Mesothelial cell of epicardium (in vitro differentiated cells): ENCODE measurements around the gene DDHD1. TPM values are rescaled to one million over a fixed set of nuclear protein-coding genes. Genes with fewer than 3 reads are reported as not detected.
A peak's percentile ranks its signal among the peaks of the same experiment; 100 is the strongest.
"Not testable (repeated sequence)": the region's sequence is repeated elsewhere in the genome, so short reads cannot be mapped to it uniquely, and the experiment has no call there.

Experiments
- DNase-seq, 2 experiments: peaks; one replicate each; pipeline ENCODE4 v3.0.0; 2021; ENCODE audit warnings: low spot score in 2 of 2; ENCODE audit not compliant: unreplicated experiment in 2 of 2
- H3K27ac Mint-ChIP-seq: 2 replicates; pipeline ENCODE4 v1.8.0; 2021; ENCODE audit warnings: mixed read lengths
- H3K27me3 Mint-ChIP-seq: 2 replicates; pipeline ENCODE4 v1.8.0; 2021; ENCODE audit warnings: low read depth, mixed read lengths
- H3K36me3 Mint-ChIP-seq: 2 replicates; pipeline ENCODE4 v1.8.0; 2021; ENCODE audit warnings: mixed read lengths
- H3K4me1 Mint-ChIP-seq: 2 replicates; pipeline ENCODE4 v1.8.0; 2021; ENCODE audit warnings: mixed read lengths
- H3K4me3 Mint-ChIP-seq: 2 replicates; pipeline ENCODE4 v1.8.0; 2021; ENCODE audit warnings: mild to moderate bottlenecking, moderate library complexity, mixed read lengths
- H3K9me3 Mint-ChIP-seq: 2 replicates; pipeline ENCODE4 v1.8.0; 2021; ENCODE audit warnings: mixed read lengths
- CTCF ChIP-seq: fragments of 200-600 bp; sonication (generic); IDR thresholded peaks from one replicate; pipeline ENCODE4 v1.5.0; 2021; ENCODE audit warnings: antibody characterized with exemption; ENCODE audit not compliant: unreplicated experiment
- total RNA-seq: library from RNA; stranded (reverse); gene quantifications from 3 replicates; pipeline ENCODE4 v1.2.1, GENCODE V29; 2021

DDHD1 gene
- total RNA-seq, 1 donor from 2014 or later = 24.3 TPM

- Mint-ChIP-seq H3K4me3 (no peak overlapping the region), H3K27me3 (no peaks in the 10 kb centered on the region), H3K9me3 (no peaks in the 10 kb centered on the region), H3K4me1 (peaks cover 14% of the 10 kb centered on the region), H3K27ac (no peak overlapping the region), H3K36me3 (no peaks in the 10 kb centered on the region)
- TF ChIP-seq CTCF = no peak
- no peak for DNase-seq
Measured at GRCh38 chr14:53187921-53188463, 34.9 kb upstream of the DDHD1 start.

GRCh38 chr14:53186532-53186931 is 33.4 kb upstream of the DDHD1 start:
- H3K36me3 Mint-ChIP-seq = no peaks in the 10 kb centered on the region
- no peak overlapping the region for H3K4me3 Mint-ChIP-seq
- peaks cover 6% of the 10 kb centered on the region for H3K4me1 Mint-ChIP-seq
- TF ChIP-seq CTCF = no peak
- peaks cover 2% of the 10 kb centered on the region for H3K9me3 Mint-ChIP-seq
- H3K27ac Mint-ChIP-seq = no peak overlapping the region
- no peaks in the 10 kb centered on the region for H3K27me3 Mint-ChIP-seq
- DNase-seq = no peak

GRCh38 chr14:53183611-53184010 is 30.5 kb upstream of the DDHD1 start:
- TF ChIP-seq CTCF = no peak
- H3K27ac Mint-ChIP-seq = peak overlapping the region; percentile 30
- peaks cover 6% of the 10 kb centered on the region for H3K4me1 Mint-ChIP-seq
- H3K27me3 Mint-ChIP-seq = peaks cover 1% of the 10 kb centered on the region
- DNase-seq = no peak
- H3K4me3 Mint-ChIP-seq = no peak overlapping the region
- H3K36me3 Mint-ChIP-seq = no peaks in the 10 kb centered on the region
- peaks cover 4% of the 10 kb centered on the region for H3K9me3 Mint-ChIP-seq

GRCh38 chr14:53183056-53183455 is 29.9 kb upstream of the DDHD1 start:
- Mint-ChIP-seq H3K9me3 (peaks cover 4% of the 10 kb centered on the region), H3K27ac (no peak overlapping the region), H3K4me1 (peaks cover 6% of the 10 kb centered on the region), H3K36me3 (no peaks in the 10 kb centered on the region), H3K27me3 (peaks cover 1% of the 10 kb centered on the region), H3K4me3 (no peak overlapping the region)
- DNase-seq = no peak
- no peak for TF ChIP-seq CTCF

- DNase-seq, H3K36me3 Mint-ChIP-seq, H3K27me3 Mint-ChIP-seq, H3K4me1 Mint-ChIP-seq, H3K4me3 Mint-ChIP-seq, H3K9me3 Mint-ChIP-seq, H3K27ac Mint-ChIP-seq: not testable (repeated sequence)
Measured at GRCh38 chr14:53181463-53182081, 28.4 kb upstream of the DDHD1 start.

- no peak overlapping the region for H3K27ac Mint-ChIP-seq
- DNase-seq = no peak
- peaks cover 6% of the 10 kb centered on the region for H3K4me1 Mint-ChIP-seq
Measured at GRCh38 chr14:53180272-53181221, 27.4 kb upstream of the DDHD1 start.

GRCh38 chr14:53179486-53180005 is 26.4 kb upstream of the DDHD1 start:
- H3K4me1 Mint-ChIP-seq, H3K36me3 Mint-ChIP-seq, DNase-seq, H3K9me3 Mint-ChIP-seq, H3K4me3 Mint-ChIP-seq, H3K27me3 Mint-ChIP-seq, H3K27ac Mint-ChIP-seq: not testable (repeated sequence)

More at GRCh38 chr14:53180272-53181221, 27.4 kb upstream of the DDHD1 start:
- Mint-ChIP-seq H3K4me3 (no peak overlapping the region), H3K36me3 (no peaks in the 10 kb centered on the region), H3K27me3 (peaks cover 1% of the 10 kb centered on the region), H3K9me3 (peaks cover 4% of the 10 kb centered on the region)
- TF ChIP-seq CTCF = no peak
